IMR-90 (cell line): ENCODE results near the gene TNKS1BP1. TPM values are rescaled to one million over a fixed set of nuclear protein-coding genes. Genes with fewer than 3 reads are reported as not detected.
A peak's percentile ranks its signal among the peaks of the same experiment; 100 is the strongest.

Experiments
- ATAC-seq: fragments of 200-7000 bp; cut with Tn5 transposase; 2 replicates; pipeline ENCODE4 v1.9.1; 2020; ENCODE audit warnings: low read depth, mild to moderate bottlenecking, moderate library complexity
- BruUV-seq: library from RNA; stranded (reverse); fragments of 400-500 nt; replicated peaks from 2 replicates; lab custom pipeline; 2021; lab: Mats Ljungman, UMichigan
- CTCF ChIA-PET: fragments of 300-600 bp; formaldehyde crosslinking; extraction: SDS; loops from one replicate; lab custom pipeline; 2021; ENCODE audit warnings: antibody characterized with exemption; lab: Yijun Ruan, JAX
- POLR2A ChIA-PET: fragments of 300-600 bp; sonication (Branson Sonifier 250); formaldehyde crosslinking; loops from one replicate; lab custom pipeline; 2022; ENCODE audit warnings: antibody characterized with exemption; ENCODE audit not compliant: unreplicated experiment; lab: Charles Lee
- DNase-seq: peaks from one replicate; pipeline ENCODE4 v3.0.0; 2013
- H2AFZ ChIP-seq: replicated peaks from 2 replicates; pipeline ENCODE3; 2013; ENCODE audit warnings: low read length, mild to moderate bottlenecking; ENCODE audit not compliant: poor library complexity
- H2AK5ac ChIP-seq: 2 replicates; pipeline ENCODE4 v1.6.1; 2013; ENCODE audit warnings: low read depth, low read length, inconsistent platforms
- H2AK9ac ChIP-seq: replicated peaks from 2 replicates; pipeline ENCODE3; 2013; ENCODE audit warnings: mild to moderate bottlenecking, low read depth, low read length, moderate library complexity; ENCODE audit not compliant: poor library complexity
- H2BK120ac ChIP-seq: 2 replicates; pipeline ENCODE4 v1.6.1; 2013; ENCODE audit warnings: low read depth, low read length, inconsistent platforms
- H2BK15ac ChIP-seq: 3 replicates; pipeline ENCODE4 v1.6.1; 2013; ENCODE audit warnings: low read depth, low read length, inconsistent platforms
- H2BK20ac ChIP-seq: 2 replicates; pipeline ENCODE4 v1.6.1; 2013; ENCODE audit warnings: low read depth, mild to moderate bottlenecking, inconsistent platforms, low read length, moderate library complexity
- H2BK5ac ChIP-seq: 2 replicates; pipeline ENCODE4 v1.6.1; 2013; ENCODE audit warnings: mild to moderate bottlenecking, low read depth, low read length, inconsistent platforms; ENCODE audit not compliant: poor library complexity, severe bottlenecking
- H3K14ac ChIP-seq: replicated peaks from 2 replicates; pipeline ENCODE4 v1.6.1; 2013; ENCODE audit warnings: low read depth, low read length, inconsistent platforms
- H3K18ac ChIP-seq: 2 replicates; pipeline ENCODE4 v1.6.1; 2013; ENCODE audit warnings: low read depth, low read length, control low read depth
- H3K23ac ChIP-seq: 2 replicates; pipeline ENCODE4 v1.6.1; 2013; ENCODE audit warnings: low read depth, low read length, inconsistent platforms
- H3K27ac ChIP-seq: 2 replicates; pipeline ENCODE4 v1.5.1; 2013; ENCODE audit warnings: mild to moderate bottlenecking, control low read depth, low read length; ENCODE audit not compliant: insufficient read depth
- H3K27me3 ChIP-seq: 2 replicates; pipeline ENCODE4 v1.6.1; 2013; ENCODE audit warnings: low read length; ENCODE audit not compliant: control insufficient read depth, insufficient read depth
- H3K36me3 ChIP-seq: 2 replicates; pipeline ENCODE4 v1.6.1; 2013; ENCODE audit warnings: low read length, mixed read lengths; ENCODE audit not compliant: control insufficient read depth, insufficient read depth
- H3K4ac ChIP-seq: 2 replicates; pipeline ENCODE4 v1.6.1; 2013; ENCODE audit warnings: low read depth, low read length, inconsistent platforms
- H3K4me1 ChIP-seq: 2 replicates; pipeline ENCODE4 v1.6.1; 2013; ENCODE audit warnings: low read length, mixed read lengths; ENCODE audit not compliant: control insufficient read depth, insufficient read depth
- H3K4me2 ChIP-seq: 2 replicates; pipeline ENCODE4 v1.6.1; 2013; ENCODE audit warnings: low read depth, mild to moderate bottlenecking, control low read depth, low read length, moderate library complexity
- H3K4me3 ChIP-seq: 2 replicates; pipeline ENCODE4 v1.5.1; 2013; ENCODE audit warnings: low read depth, mild to moderate bottlenecking, control low read depth, low read length, moderate library complexity; ENCODE audit not compliant: insufficient read depth
- H3K56ac ChIP-seq: 2 replicates; pipeline ENCODE4 v1.6.1; 2013; ENCODE audit warnings: low read length, inconsistent platforms; ENCODE audit not compliant: insufficient read depth; ENCODE audit errors: extremely low read depth
- H3K79me1 ChIP-seq, 2 experiments: 2 replicates each; pipeline ENCODE4 v1.6.1; 2013; ENCODE audit warnings: low read length in 2 of 2, inconsistent platforms in 1 of 2, low read depth in 1 of 2
- H3K9ac ChIP-seq: 2 replicates; pipeline ENCODE4 v1.6.1; 2013; ENCODE audit warnings: low read depth, low read length, control low read depth
- H3K9me1 ChIP-seq: 2 replicates; pipeline ENCODE4 v1.6.1; 2013; ENCODE audit warnings: low read length, inconsistent platforms; ENCODE audit not compliant: insufficient read depth
- H3K9me3 ChIP-seq: 2 replicates; pipeline ENCODE4 v1.6.1; 2013; ENCODE audit warnings: low read length; ENCODE audit not compliant: control insufficient read depth, insufficient read depth
- H4K20me1 ChIP-seq: 2 replicates; pipeline ENCODE4 v1.6.1; 2013; ENCODE audit warnings: low read length, inconsistent platforms; ENCODE audit not compliant: insufficient read depth
- H4K5ac ChIP-seq: 2 replicates; pipeline ENCODE4 v1.6.1; 2013; ENCODE audit warnings: mild to moderate bottlenecking, low read depth, low read length, control low read depth
- H4K8ac ChIP-seq, 2 experiments: 2 replicates each; pipeline ENCODE4 v1.6.1; 2013; ENCODE audit warnings: low read depth in 2 of 2, low read length in 2 of 2, control low read depth in 1 of 2, inconsistent platforms in 1 of 2
- H4K91ac ChIP-seq: 2 replicates; pipeline ENCODE4 v1.6.1; 2013; ENCODE audit warnings: low read depth, low read length, inconsistent platforms; ENCODE audit not compliant: insufficient read depth
- BHLHE40 ChIP-seq: fragments of 150-350 bp; IDR thresholded peaks from 2 replicates; pipeline ENCODE4 v1.6.1; 2016; ENCODE audit warnings: mild to moderate bottlenecking, low read depth, low read length
- FOS ChIP-seq: fragments of 150-350 bp; IDR thresholded peaks from 2 replicates; pipeline ENCODE4 v1.6.1; 2016; ENCODE audit warnings: low read depth, low read length
- MAFK ChIP-seq: IDR thresholded peaks from 2 replicates; pipeline ENCODE4 v1.6.1; 2012; ENCODE audit warnings: low read depth, low read length, improper control_type of control experiment
- MXI1 ChIP-seq: IDR thresholded peaks from 2 replicates; pipeline ENCODE4 v1.6.1; 2012; ENCODE audit warnings: low read depth, mild to moderate bottlenecking, low read length, moderate library complexity, borderline replicate concordance
- NFE2L2 ChIP-seq: fragments of 150-350 bp; IDR thresholded peaks from 2 replicates; pipeline ENCODE4 v1.6.1; 2016; ENCODE audit warnings: low read depth, mild to moderate bottlenecking, low read length
- POLR2A ChIP-seq: IDR thresholded peaks from 2 replicates; pipeline ENCODE4 v1.6.1; 2012; ENCODE audit warnings: mild to moderate bottlenecking, low read depth, low read length
- RAD21 ChIP-seq: IDR thresholded peaks from 2 replicates; pipeline ENCODE4 v1.6.1; 2012; ENCODE audit warnings: low read length, improper control_type of control experiment
- RCOR1 ChIP-seq: IDR thresholded peaks from 2 replicates; pipeline ENCODE4 v1.6.1; 2012; ENCODE audit warnings: mild to moderate bottlenecking, low read length, improper control_type of control experiment; ENCODE audit not compliant: insufficient replicate concordance
- SMC3 ChIP-seq: fragments of 150-350 bp; IDR thresholded peaks from 2 replicates; pipeline ENCODE4 v1.6.1; 2016; ENCODE audit warnings: low read depth, mild to moderate bottlenecking, antibody characterized with exemption, low read length, moderate library complexity
- USF2 ChIP-seq: fragments of 150-350 bp; IDR thresholded peaks from 2 replicates; pipeline ENCODE4 v1.6.1; 2017; ENCODE audit warnings: mild to moderate bottlenecking, antibody characterized with exemption, low read length, low read depth
- WGBS, 2 experiments: methylation state at CpG; one replicate each; pipeline versions ENCODE4 v1.1.5 to v1.1.7; 2013; ENCODE audit warnings: missing lambda C conversion rate in 2 of 2; ENCODE audit not compliant: insufficient read length in 1 of 2; ENCODE audit errors: extremely low coverage in 2 of 2; 5-methylcytosine and 5-hydroxymethylcytosine counted together
- dilution Hi-C: fragments of 300-500 bp; cut with HindIII; formaldehyde crosslinking; loops from one replicate; pipeline ENCODE4 v1.14.3; 2018; ENCODE audit warnings: low sequenced_read_pairs; ENCODE audit not compliant: unreplicated experiment
- in situ Hi-C: fragments of 300-500 bp; cut with MboI; formaldehyde crosslinking; loops from 3 replicates; pipeline ENCODE4 v1.14.3; 2019; ENCODE audit warnings: low sequenced_read_pairs, inconsistent platforms, mixed read lengths
- intact Hi-C: fragments of 100-400 bp; cut with micrococcal nuclease; formaldehyde crosslinking; loops from 2 replicates; pipeline ENCODE4 v1.10.0; 2022
- polyA plus RNA-seq, 3 experiments: library from polyadenylated mRNA; depleted of rRNA; stranded (reverse); fragments of >200 nt; gene quantifications; 2 replicates each; pipeline ENCODE4 v1.2.3, GENCODE V29; 2012; ENCODE audit warnings: low replicate concordance in 1 of 3
- total RNA-seq: library from RNA; depleted of rRNA; stranded (reverse); fragments of >200 nt; gene quantifications from 2 replicates; pipeline ENCODE4 v1.2.3, GENCODE V29; 2012
- TF ChIP-seq, protein P1 (sequence below): fragments of 150-350 bp; IDR thresholded peaks from 2 replicates; pipeline ENCODE4 v1.6.1; 2016; ENCODE audit warnings: low read depth, mild to moderate bottlenecking, low read length, moderate library complexity, borderline replicate concordance
- TF ChIP-seq, protein P2 (sequence below): conservative IDR thresholded peaks from 2 replicates; pipeline ENCODE4 v1.5.1; 2012; ENCODE audit warnings: mild to moderate bottlenecking, low read depth, low read length, improper control_type of control experiment

TNKS1BP1 gene
- total and polyA plus RNA-seq, 2 of the 4 experiments (the other 2 are of a cell fraction) = 31.7 to 71.4 TPM

GRCh38 chr11:57276169-57276970 is 48.4 kb downstream of the TNKS1BP1 start (continued):
- TF ChIP-seq RCOR1 = no peak
- TF ChIP-seq NFE2L2 = no peak

- Histone ChIP-seq H2BK20ac (peak overlapping the region; percentile 86; the same call in 1 of the 2 replicates), H3K9ac (no peak overlapping the region), H2AK5ac (peak overlapping the region; percentile 56), H3K9me3 (peaks cover 5% of the 10 kb centered on the region), H3K4ac (peak overlapping the region; percentile 52), H3K18ac (peak overlapping the region; percentile 60), H3K4me3 (no peak overlapping the region), H3K23ac (peak overlapping the region; percentile 8; the same call in 1 of the 2 replicates), H3K56ac (no peak overlapping the region), H3K4me1 (peaks cover 29% of the 10 kb centered on the region), H3K9me1 (peaks cover 14% of the 10 kb centered on the region), H3K27ac (peak overlapping the region; percentile 17; the same call in 1 of the 2 replicates), H3K27me3 (no peaks in the 10 kb centered on the region), H4K8ac (peak overlapping the region; percentile 23 to 70; a peak in 3 of 4 replicates), H4K20me1 (no peaks in the 10 kb centered on the region), H3K14ac (0 out of 2 replicates have a peak overlapping the region, but pooled peaks have one; percentile 38), H4K5ac (peak overlapping the region; percentile 52; the same call in 1 of the 2 replicates), H2AK9ac (no peak overlapping the region), H2BK120ac (peak overlapping the region; percentile 76), H3K79me1 (no peaks in the 10 kb centered on the region), H2BK5ac (no peak overlapping the region), H2BK15ac (peak overlapping the region; percentile 82; the same call in 2 of the 3 replicates), H2AFZ (peak overlapping the region; percentile 49), H3K36me3 (no peaks in the 10 kb centered on the region), H4K91ac (peak overlapping the region; percentile 30; the same call in 1 of the 2 replicates), H3K4me2 (no peak overlapping the region)
- no CpG with 5 or more reads among the region's 3 CpGs for WGBS, 2 experiments
- in situ Hi-C loops (no loop called here), intact Hi-C loops (no loop called here), dilution Hi-C loops (no loop called here)
- CTCF ChIA-PET = no interaction called here
- ATAC-seq (no peak), DNase-seq (peak; percentile 23)
- POLR2A ChIA-PET = no interaction called here
- BruUV-seq = no TSS peak
- no peak for TF ChIP-seq POLR2A
- no peak for TF ChIP-seq RCOR1
- TF ChIP-seq MAFK = no peak
- TF ChIP-seq, protein P1, sequence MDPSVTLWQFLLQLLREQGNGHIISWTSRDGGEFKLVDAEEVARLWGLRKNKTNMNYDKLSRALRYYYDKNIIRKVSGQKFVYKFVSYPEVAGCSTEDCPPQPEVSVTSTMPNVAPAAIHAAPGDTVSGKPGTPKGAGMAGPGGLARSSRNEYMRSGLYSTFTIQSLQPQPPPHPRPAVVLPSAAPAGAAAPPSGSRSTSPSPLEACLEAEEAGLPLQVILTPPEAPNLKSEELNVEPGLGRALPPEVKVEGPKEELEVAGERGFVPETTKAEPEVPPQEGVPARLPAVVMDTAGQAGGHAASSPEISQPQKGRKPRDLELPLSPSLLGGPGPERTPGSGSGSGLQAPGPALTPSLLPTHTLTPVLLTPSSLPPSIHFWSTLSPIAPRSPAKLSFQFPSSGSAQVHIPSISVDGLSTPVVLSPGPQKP = no peak
- TF ChIP-seq BHLHE40 = no peak
- TF ChIP-seq FOS = no peak
- no peak for TF ChIP-seq NFE2L2
- TF ChIP-seq, protein P2, sequence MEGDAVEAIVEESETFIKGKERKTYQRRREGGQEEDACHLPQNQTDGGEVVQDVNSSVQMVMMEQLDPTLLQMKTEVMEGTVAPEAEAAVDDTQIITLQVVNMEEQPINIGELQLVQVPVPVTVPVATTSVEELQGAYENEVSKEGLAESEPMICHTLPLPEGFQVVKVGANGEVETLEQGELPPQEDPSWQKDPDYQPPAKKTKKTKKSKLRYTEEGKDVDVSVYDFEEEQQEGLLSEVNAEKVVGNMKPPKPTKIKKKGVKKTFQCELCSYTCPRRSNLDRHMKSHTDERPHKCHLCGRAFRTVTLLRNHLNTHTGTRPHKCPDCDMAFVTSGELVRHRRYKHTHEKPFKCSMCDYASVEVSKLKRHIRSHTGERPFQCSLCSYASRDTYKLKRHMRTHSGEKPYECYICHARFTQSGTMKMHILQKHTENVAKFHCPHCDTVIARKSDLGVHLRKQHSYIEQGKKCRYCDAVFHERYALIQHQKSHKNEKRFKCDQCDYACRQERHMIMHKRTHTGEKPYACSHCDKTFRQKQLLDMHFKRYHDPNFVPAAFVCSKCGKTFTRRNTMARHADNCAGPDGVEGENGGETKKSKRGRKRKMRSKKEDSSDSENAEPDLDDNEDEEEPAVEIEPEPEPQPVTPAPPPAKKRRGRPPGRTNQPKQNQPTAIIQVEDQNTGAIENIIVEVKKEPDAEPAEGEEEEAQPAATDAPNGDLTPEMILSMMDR = no peak
- no peak for TF ChIP-seq RAD21
- TF ChIP-seq USF2 = no peak
- no peak for TF ChIP-seq SMC3
- TF ChIP-seq MXI1 = no peak
These were observed 49.2 kb downstream of the TNKS1BP1 start for GRCh38 chr11:57275582-57275981.
